ENCODE data around the gene WNT4.

WNT4 gene

DNA sequence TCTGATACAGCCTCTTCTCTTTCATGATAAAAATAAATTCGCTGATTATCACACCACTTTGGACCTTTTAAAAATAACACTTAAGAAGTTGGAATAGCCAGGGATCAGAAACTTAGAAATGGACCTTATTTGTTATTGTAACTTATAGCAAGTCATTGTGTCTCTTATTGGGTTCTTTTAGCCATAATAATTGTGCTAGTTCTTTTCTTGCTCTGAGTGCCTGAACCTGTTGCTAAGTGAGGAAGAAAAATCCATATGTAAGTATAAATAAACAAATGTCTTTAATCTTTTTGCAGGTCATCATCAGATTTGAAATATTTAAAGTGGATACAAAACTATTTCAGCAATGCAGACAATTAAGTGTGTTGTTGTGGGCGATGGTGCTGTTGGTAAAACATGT is 64.8 kb downstream of the WNT4 start:
- Histone ChIP-seq H3K27ac (ENCODE audit: low read length) (no peak overlapping the region), H2AFZ (ENCODE audit: low read depth, low read length) (no peak overlapping the region), H3K9ac (ENCODE audit: low read length) (no peak overlapping the region), H3K9me3 (ENCODE audit: insufficient read depth, low read length) (no peaks in the 10 kb centered on the region), H3K36me3 (replicated peaks; ENCODE audit: low read depth, low read length) (peaks cover 31% of the 10 kb centered on the region), H3K4me3 (ENCODE audit: low read length) (no peak overlapping the region), H3K4me1 (ENCODE audit: low read length) (peaks cover 54% of the 10 kb centered on the region), H3K27me3 (ENCODE audit: low read depth, low read length) (no peaks in the 10 kb centered on the region), H4K20me1 (ENCODE audit: insufficient read depth, low read length) (peaks cover 93% of the 10 kb centered on the region), H3K4me2 (ENCODE audit: low read length) (peak overlapping the region; percentile 26), H3K79me2 (ENCODE audit: low read length) (peaks cover 91% of the 10 kb centered on the region)
- TF ChIP-seq, protein P1, sequence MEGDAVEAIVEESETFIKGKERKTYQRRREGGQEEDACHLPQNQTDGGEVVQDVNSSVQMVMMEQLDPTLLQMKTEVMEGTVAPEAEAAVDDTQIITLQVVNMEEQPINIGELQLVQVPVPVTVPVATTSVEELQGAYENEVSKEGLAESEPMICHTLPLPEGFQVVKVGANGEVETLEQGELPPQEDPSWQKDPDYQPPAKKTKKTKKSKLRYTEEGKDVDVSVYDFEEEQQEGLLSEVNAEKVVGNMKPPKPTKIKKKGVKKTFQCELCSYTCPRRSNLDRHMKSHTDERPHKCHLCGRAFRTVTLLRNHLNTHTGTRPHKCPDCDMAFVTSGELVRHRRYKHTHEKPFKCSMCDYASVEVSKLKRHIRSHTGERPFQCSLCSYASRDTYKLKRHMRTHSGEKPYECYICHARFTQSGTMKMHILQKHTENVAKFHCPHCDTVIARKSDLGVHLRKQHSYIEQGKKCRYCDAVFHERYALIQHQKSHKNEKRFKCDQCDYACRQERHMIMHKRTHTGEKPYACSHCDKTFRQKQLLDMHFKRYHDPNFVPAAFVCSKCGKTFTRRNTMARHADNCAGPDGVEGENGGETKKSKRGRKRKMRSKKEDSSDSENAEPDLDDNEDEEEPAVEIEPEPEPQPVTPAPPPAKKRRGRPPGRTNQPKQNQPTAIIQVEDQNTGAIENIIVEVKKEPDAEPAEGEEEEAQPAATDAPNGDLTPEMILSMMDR (IDR thresholded peaks at IDR 0.05; ENCODE audit: low read depth, low read length) = no peak
- TF ChIP-seq EZH2phosphoT487 (IDR thresholded peaks at IDR 0.05; ENCODE audit: low read depth) = no peak

GRCh38 chr1:22077728-22078127 is 65.2 kb downstream of the WNT4 start:
- Histone ChIP-seq H3K9ac (ENCODE audit: low read length) (no peak overlapping the region), H3K4me2 (ENCODE audit: low read length) (peak overlapping the region; percentile 26), H3K4me1 (ENCODE audit: low read length) (peaks cover 54% of the 10 kb centered on the region), H4K20me1 (ENCODE audit: insufficient read depth, low read length) (peaks cover 96% of the 10 kb centered on the region), H2AFZ (ENCODE audit: low read depth, low read length) (no peak overlapping the region), H3K79me2 (ENCODE audit: low read length) (peaks cover 95% of the 10 kb centered on the region), H3K36me3 (replicated peaks; ENCODE audit: low read depth, low read length) (peaks cover 31% of the 10 kb centered on the region), H3K9me3 (ENCODE audit: insufficient read depth, low read length) (no peaks in the 10 kb centered on the region), H3K27me3 (ENCODE audit: low read depth, low read length) (no peaks in the 10 kb centered on the region), H3K27ac (ENCODE audit: low read length) (no peak overlapping the region), H3K4me3 (ENCODE audit: low read length) (no peak overlapping the region)
- TF ChIP-seq, protein P1 (IDR thresholded peaks at IDR 0.05; ENCODE audit: low read depth, low read length) = no peak
- TF ChIP-seq EZH2phosphoT487 (IDR thresholded peaks at IDR 0.05; ENCODE audit: low read depth) = no peak

DNA sequence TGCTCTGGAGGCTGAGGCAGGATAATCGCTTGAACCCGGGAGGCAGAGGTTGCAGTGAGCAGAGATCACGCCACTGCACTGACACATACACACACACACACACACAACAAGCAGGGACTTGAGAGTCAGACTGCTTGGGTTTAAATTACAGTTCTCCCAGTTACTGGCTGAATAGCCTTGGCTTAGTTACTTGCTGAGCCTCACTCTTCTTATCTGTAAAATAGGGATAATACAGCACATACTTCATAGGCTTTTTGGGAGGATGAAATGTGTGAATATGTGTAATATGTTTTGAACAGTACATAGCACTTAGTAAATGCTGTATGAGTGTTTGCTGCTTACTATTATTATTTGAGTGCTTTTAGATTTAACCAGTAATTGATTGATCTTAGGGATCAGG is 66.6 kb downstream of the WNT4 start:
- peak overlapping the region; percentile 62 for H3K4me2 ChIP-seq (ENCODE audit: low read length)
- peaks cover 54% of the 10 kb centered on the region for H3K4me1 ChIP-seq (ENCODE audit: low read length)
- peaks cover 98% of the 10 kb centered on the region for H3K79me2 ChIP-seq (ENCODE audit: low read length)
- no peak overlapping the region for H3K4me3 ChIP-seq (ENCODE audit: low read length)
- peaks cover 96% of the 10 kb centered on the region for H4K20me1 ChIP-seq (ENCODE audit: insufficient read depth, low read length)
- H2AFZ ChIP-seq (ENCODE audit: low read depth, low read length) = no peak overlapping the region
- peak overlapping the region; percentile 78 for H3K27ac ChIP-seq (ENCODE audit: low read length)
- no peak for TF ChIP-seq EZH2phosphoT487 (IDR thresholded peaks at IDR 0.05; ENCODE audit: low read depth)
- TF ChIP-seq, protein P1 (IDR thresholded peaks at IDR 0.05; ENCODE audit: low read depth, low read length) = no peak
- no peaks in the 10 kb centered on the region for H3K27me3 ChIP-seq (ENCODE audit: low read depth, low read length)
- peaks cover 25% of the 10 kb centered on the region for H3K36me3 ChIP-seq (replicated peaks; ENCODE audit: low read depth, low read length)
- no peak overlapping the region for H3K9ac ChIP-seq (ENCODE audit: low read length)
- no peaks in the 10 kb centered on the region for H3K9me3 ChIP-seq (ENCODE audit: insufficient read depth, low read length)

DNA sequence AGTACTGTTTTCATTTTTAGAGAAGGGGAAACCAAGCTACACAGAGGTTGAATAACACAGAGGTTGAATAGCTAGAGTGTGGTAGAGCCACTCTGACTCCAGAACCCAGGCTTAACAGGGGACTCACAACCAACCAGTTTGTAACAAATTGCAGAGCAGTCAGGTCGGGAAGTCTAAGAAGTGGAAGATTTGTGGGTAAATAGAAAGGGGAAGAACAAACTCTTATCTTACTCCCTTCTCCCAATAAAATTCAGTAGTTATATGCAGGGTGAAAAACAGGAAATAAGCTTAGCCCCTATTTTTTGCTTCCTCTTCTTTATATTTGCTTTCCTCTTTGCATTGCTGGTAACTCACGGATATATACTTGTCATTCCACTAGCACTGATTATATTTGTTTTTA is 67.2 kb downstream of the WNT4 start:
- no peaks in the 10 kb centered on the region for H3K27me3 ChIP-seq (ENCODE audit: low read depth, low read length)
- peak overlapping the region; percentile 22; the same call in 1 of the 2 replicates for H3K4me3 ChIP-seq (ENCODE audit: low read length)
- peaks cover 54% of the 10 kb centered on the region for H3K4me1 ChIP-seq (ENCODE audit: low read length)
- H3K27ac ChIP-seq (ENCODE audit: low read length) = peak overlapping the region; percentile 78
- H2AFZ ChIP-seq (ENCODE audit: low read depth, low read length) = no peak overlapping the region
- H3K9me3 ChIP-seq (ENCODE audit: insufficient read depth, low read length) = no peaks in the 10 kb centered on the region
- H3K4me2 ChIP-seq (ENCODE audit: low read length) = peak overlapping the region; percentile 62
- TF ChIP-seq, protein P1 (IDR thresholded peaks at IDR 0.05; ENCODE audit: low read depth, low read length) = no peak
- TF ChIP-seq EZH2phosphoT487 (IDR thresholded peaks at IDR 0.05; ENCODE audit: low read depth) = no peak
- H4K20me1 ChIP-seq (ENCODE audit: insufficient read depth, low read length) = peaks cover 94% of the 10 kb centered on the region
- peaks cover 25% of the 10 kb centered on the region for H3K36me3 ChIP-seq (replicated peaks; ENCODE audit: low read depth, low read length)
- no peak overlapping the region for H3K9ac ChIP-seq (ENCODE audit: low read length)
- peaks cover 99% of the 10 kb centered on the region for H3K79me2 ChIP-seq (ENCODE audit: low read length)
